WTC11 (cell line): ENCODE measurements around the gene PIK3R1. TPM values are rescaled to one million over a fixed set of nuclear protein-coding genes. Genes with fewer than 3 reads are reported as not detected.

Experiments
- ATAC-seq: fragments of 200-7000 bp; cut with Tn5 transposase; 2 replicates; pipeline ENCODE4 v1.10.0; 2021; ENCODE audit warnings: mild to moderate bottlenecking, moderate library complexity
- CTCF ChIA-PET: fragments of 300-600 bp; sonication (Branson Sonifier 250); formaldehyde crosslinking; loops from one replicate; lab custom pipeline; 2021; ENCODE audit warnings: antibody characterized with exemption; lab: Charles Lee
- POLR2A ChIA-PET: fragments of 350-600 bp; sonication (Branson Sonifier 250); formaldehyde crosslinking; loops from one replicate; lab custom pipeline; 2021; ENCODE audit warnings: antibody characterized with exemption; lab: Charles Lee
- DNase-seq: peaks from one replicate; pipeline ENCODE4 v3.0.0; 2021; ENCODE audit warnings: low spot score
- H3K27ac Mint-ChIP-seq: 2 replicates; pipeline ENCODE4 v1.8.0; 2021; ENCODE audit warnings: mixed read lengths
- H3K27me3 Mint-ChIP-seq: 2 replicates; pipeline ENCODE4 v1.8.0; 2021; ENCODE audit warnings: low read depth, mild to moderate bottlenecking, moderate library complexity, mixed read lengths
- H3K36me3 Mint-ChIP-seq: 2 replicates; pipeline ENCODE4 v1.8.0; 2021; ENCODE audit warnings: mixed read lengths
- H3K4me1 Mint-ChIP-seq: 2 replicates; pipeline ENCODE4 v1.8.0; 2022; ENCODE audit warnings: mixed read lengths
- H3K4me3 Mint-ChIP-seq: 2 replicates; pipeline ENCODE4 v1.8.0; 2021; ENCODE audit warnings: mild to moderate bottlenecking, moderate library complexity, mixed read lengths
- H3K9me3 Mint-ChIP-seq: 2 replicates; pipeline ENCODE4 v1.8.0; 2021; ENCODE audit warnings: mixed read lengths
- AR ChIP-seq: fragments of 250-450 bp; sonication (Bioruptor Pico); IDR thresholded peaks from 2 replicates; pipeline ENCODE4 v1.9.0; 2021; ENCODE audit warnings: mild to moderate bottlenecking
- ATF6 ChIP-seq: sonication (generic); formaldehyde crosslinking; IDR thresholded peaks from 2 replicates; pipeline ENCODE4 v1.8.1; 2023; ENCODE audit warnings: mild to moderate bottlenecking, missing genetic modification reagents
- CREM ChIP-seq: sonication (generic); formaldehyde crosslinking; IDR thresholded peaks from 2 replicates; pipeline ENCODE4 v1.8.1; 2022; ENCODE audit warnings: mild to moderate bottlenecking, missing genetic modification reagents, moderate library complexity
- EMX1 ChIP-seq: fragments of 250-450 bp; sonication (Bioruptor Pico); IDR thresholded peaks from 2 replicates; pipeline ENCODE4 v1.8.0; 2021; ENCODE audit warnings: mild to moderate bottlenecking
- GTF2I ChIP-seq: fragments of 250-450 bp; sonication (Bioruptor Pico); conservative IDR thresholded peaks from 2 replicates; pipeline ENCODE4 v1.4.0; 2021; ENCODE audit warnings: mild to moderate bottlenecking
- HMGXB4 ChIP-seq: sonication (generic); formaldehyde crosslinking; IDR thresholded peaks from 2 replicates; pipeline ENCODE4 v1.8.1; 2023; ENCODE audit warnings: mild to moderate bottlenecking, moderate library complexity, missing genetic modification reagents
- IRF1 ChIP-seq: sonication (generic); formaldehyde crosslinking; IDR thresholded peaks from 2 replicates; pipeline ENCODE4 v1.8.0; 2023; ENCODE audit warnings: missing genetic modification reagents
- NFATC4 ChIP-seq: fragments of 250-450 bp; sonication (Bioruptor Pico); IDR thresholded peaks from 2 replicates; pipeline ENCODE4 v1.9.0; 2021; ENCODE audit warnings: mild to moderate bottlenecking
- NR1H2 ChIP-seq: sonication (generic); formaldehyde crosslinking; IDR thresholded peaks from 2 replicates; pipeline ENCODE4 v1.9.0; 2021; ENCODE audit warnings: mild to moderate bottlenecking, moderate library complexity, missing genetic modification reagents
- USF2 ChIP-seq: sonication (generic); formaldehyde crosslinking; IDR thresholded peaks from 2 replicates; pipeline ENCODE4 v1.8.1; 2023; ENCODE audit warnings: mild to moderate bottlenecking, missing genetic modification reagents, moderate library complexity
- ZNF219 ChIP-seq: sonication (generic); formaldehyde crosslinking; IDR thresholded peaks from 2 replicates; pipeline ENCODE4 v1.8.0; 2023; ENCODE audit warnings: missing genetic modification reagents, mild to moderate bottlenecking, borderline replicate concordance
- ZNF281 ChIP-seq: sonication (generic); formaldehyde crosslinking; IDR thresholded peaks from 2 replicates; pipeline ENCODE4 v1.8.0; 2023; ENCODE audit warnings: mild to moderate bottlenecking, missing genetic modification reagents
- total RNA-seq: library from RNA; stranded (reverse); gene quantifications from 3 replicates; pipeline ENCODE4 v1.2.3, GENCODE V29; 2021
- TF ChIP-seq, protein P1 (sequence below): fragments of 250-450 bp; sonication (Bioruptor Pico); IDR thresholded peaks from 2 replicates; pipeline ENCODE4 v1.9.0; 2021; ENCODE audit warnings: mild to moderate bottlenecking
- TF ChIP-seq, protein P2 (sequence below): sonication (generic); formaldehyde crosslinking; IDR thresholded peaks from 2 replicates; pipeline ENCODE4 v1.8.0; 2022; ENCODE audit warnings: missing genetic modification reagents

The PIK3R1 gene
- total RNA-seq, 1 experiment from 2014 or later = 11.3 TPM

DNA sequence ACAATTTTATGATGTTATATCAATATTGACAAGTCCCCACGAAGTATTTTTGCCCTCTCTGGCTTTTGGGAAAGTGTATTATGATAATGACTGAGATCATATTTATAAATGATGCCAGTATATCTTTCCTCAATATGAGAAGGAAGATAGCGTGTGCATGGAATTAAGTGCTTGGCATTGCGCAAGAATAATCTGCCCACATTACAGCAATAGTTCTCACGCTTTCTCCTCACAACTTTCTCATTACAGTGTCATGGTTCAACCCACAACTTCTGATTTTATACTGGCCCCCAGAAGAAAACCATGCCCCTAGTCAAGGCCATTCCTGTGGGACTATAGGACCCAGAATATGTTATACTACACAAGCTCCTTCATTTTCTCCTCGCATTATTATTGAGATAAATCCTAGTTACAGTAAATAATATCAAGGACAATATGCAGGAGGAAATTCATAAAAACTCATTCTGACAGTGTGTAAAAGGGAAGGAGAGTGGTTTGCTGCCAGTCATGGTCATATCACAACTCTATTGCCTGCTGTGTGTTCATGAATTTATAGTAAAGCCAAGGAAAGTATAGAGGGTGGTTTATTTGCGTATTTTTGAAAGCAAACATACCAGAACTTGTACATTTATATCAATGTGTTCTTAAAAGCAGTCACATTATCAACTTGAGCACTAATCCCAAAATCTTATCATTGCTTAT is 114.1 kb downstream of the PIK3R1 start:
- no peak overlapping the region for H3K4me3 Mint-ChIP-seq
- ChIA-PET CTCF (no interaction called here), POLR2A (no interaction called here)
- no peak overlapping the region for H3K27ac Mint-ChIP-seq
- ATAC-seq (no peak), DNase-seq (no peak)
- TF ChIP-seq AR (CRISPR knock-in tag) (no peak), ZNF281 (CRISPR knock-in tag) (no peak), ATF6 (CRISPR knock-in tag) (no peak), CREM (CRISPR knock-in tag) (no peak), NR1H2 (no peak), USF2 (CRISPR knock-in tag) (no peak), NFATC4 (CRISPR knock-in tag) (no peak)
- TF ChIP-seq, protein P1, sequence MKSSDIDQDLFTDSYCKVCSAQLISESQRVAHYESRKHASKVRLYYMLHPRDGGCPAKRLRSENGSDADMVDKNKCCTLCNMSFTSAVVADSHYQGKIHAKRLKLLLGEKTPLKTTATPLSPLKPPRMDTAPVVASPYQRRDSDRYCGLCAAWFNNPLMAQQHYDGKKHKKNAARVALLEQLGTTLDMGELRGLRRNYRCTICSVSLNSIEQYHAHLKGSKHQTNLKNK (CRISPR knock-in tag) = no peak
- TF ChIP-seq, protein P2, sequence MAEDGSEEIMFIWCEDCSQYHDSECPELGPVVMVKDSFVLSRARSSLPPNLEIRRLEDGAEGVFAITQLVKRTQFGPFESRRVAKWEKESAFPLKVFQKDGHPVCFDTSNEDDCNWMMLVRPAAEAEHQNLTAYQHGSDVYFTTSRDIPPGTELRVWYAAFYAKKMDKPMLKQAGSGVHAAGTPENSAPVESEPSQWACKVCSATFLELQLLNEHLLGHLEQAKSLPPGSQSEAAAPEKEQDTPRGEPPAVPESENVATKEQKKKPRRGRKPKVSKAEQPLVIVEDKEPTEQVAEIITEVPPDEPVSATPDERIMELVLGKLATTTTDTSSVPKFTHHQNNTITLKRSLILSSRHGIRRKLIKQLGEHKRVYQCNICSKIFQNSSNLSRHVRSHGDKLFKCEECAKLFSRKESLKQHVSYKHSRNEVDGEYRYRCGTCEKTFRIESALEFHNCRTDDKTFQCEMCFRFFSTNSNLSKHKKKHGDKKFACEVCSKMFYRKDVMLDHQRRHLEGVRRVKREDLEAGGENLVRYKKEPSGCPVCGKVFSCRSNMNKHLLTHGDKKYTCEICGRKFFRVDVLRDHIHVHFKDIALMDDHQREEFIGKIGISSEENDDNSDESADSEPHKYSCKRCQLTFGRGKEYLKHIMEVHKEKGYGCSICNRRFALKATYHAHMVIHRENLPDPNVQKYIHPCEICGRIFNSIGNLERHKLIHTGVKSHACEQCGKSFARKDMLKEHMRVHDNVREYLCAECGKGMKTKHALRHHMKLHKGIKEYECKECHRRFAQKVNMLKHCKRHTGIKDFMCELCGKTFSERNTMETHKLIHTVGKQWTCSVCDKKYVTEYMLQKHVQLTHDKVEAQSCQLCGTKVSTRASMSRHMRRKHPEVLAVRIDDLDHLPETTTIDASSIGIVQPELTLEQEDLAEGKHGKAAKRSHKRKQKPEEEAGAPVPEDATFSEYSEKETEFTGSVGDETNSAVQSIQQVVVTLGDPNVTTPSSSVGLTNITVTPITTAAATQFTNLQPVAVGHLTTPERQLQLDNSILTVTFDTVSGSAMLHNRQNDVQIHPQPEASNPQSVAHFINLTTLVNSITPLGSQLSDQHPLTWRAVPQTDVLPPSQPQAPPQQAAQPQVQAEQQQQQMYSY (CRISPR knock-in tag) = no peak
- H3K9me3 Mint-ChIP-seq = peaks cover 15% of the 10 kb centered on the region
- H3K36me3 Mint-ChIP-seq = peaks cover 4% of the 10 kb centered on the region
- peaks cover 4% of the 10 kb centered on the region; the same call in 1 of the 2 replicates for H3K4me1 Mint-ChIP-seq
- H3K27me3 Mint-ChIP-seq = peaks cover 4% of the 10 kb centered on the region

GRCh38 chr5:68330574-68330973 is 115.0 kb downstream of the PIK3R1 start:
- Mint-ChIP-seq H3K36me3 (no peaks in the 10 kb centered on the region), H3K4me3 (no peak overlapping the region), H3K4me1 (peaks cover 4% of the 10 kb centered on the region; the same call in 1 of the 2 replicates), H3K9me3 (peaks cover 16% of the 10 kb centered on the region; the same call in 1 of the 2 replicates), H3K27ac (no peak overlapping the region), H3K27me3 (no peaks in the 10 kb centered on the region)
- ATAC-seq = no peak
- DNase-seq = no peak
- CTCF ChIA-PET = interaction anchor here (1.3 kb wide), 1 partner anchor 44 kb away, joined by 3 read pairs; no protein-coding TSS in a partner anchor
- POLR2A ChIA-PET = no interaction called here
- TF ChIP-seq ZNF219 (CRISPR knock-in tag) (no peak), IRF1 (CRISPR knock-in tag) (no peak), GTF2I (no peak), EMX1 (CRISPR knock-in tag) (no peak), HMGXB4 (CRISPR knock-in tag) (no peak)
- TF ChIP-seq, protein P2 (CRISPR knock-in tag) = no peak
